GM21360 (cell line): Measurements from ENCODE around the gene EFTUD2.

Experiments used
- ATAC-seq: cut with Tn5 transposase; IDR thresholded peaks from one replicate; pipeline ENCODE4 v1.9.1; 2021; ENCODE audit warnings: mild to moderate bottlenecking, moderate library complexity; ENCODE audit not compliant: unreplicated experiment

EFTUD2 gene

DNA sequence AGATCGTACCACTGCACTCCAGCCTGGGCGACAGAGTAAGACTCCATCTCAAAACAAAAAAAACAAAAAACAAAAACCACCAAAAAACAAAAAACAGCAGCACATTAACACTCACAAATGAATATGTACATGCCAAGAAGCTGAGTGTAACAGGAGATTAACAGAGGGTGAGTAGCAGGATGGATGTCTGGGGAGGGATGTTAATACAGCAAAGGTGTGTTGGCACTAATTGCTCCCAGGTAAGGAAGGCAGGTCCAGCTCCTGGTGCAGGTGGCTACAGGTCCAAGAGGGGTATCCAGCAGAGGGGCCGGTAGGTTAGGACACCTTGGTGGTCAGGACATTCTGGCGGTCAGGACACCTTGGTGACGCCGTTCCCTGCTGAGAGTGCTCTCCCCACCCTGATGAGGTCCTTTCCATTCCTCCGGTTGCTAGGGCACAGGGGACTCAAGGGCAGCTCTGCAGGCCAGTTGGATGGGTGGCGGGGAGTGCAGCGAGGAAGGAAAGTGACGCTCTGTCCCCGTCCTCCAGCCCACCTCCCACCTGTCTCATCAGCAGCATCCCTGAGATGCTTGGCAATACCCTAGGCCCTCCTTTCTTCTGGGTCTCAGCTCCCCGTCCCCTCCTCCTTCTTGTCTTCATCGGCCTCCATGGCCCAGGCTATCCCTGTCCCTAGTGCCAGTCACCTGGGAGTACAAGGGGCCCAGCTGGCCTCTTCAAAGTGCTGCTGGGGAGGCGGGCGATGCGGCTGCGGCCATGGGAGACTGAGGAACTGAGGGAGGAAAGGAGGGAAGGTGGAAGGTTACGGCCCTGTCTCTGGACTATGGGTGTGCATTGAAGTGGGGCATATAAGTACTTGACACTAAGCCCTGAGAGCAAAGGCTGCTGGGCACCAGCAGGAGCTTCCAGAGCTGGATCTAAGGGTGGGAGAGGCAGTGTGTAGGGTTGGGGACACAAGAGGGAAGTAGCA, 26.8 kb upstream of the EFTUD2 start:
- no peak for ATAC-seq

DNA sequence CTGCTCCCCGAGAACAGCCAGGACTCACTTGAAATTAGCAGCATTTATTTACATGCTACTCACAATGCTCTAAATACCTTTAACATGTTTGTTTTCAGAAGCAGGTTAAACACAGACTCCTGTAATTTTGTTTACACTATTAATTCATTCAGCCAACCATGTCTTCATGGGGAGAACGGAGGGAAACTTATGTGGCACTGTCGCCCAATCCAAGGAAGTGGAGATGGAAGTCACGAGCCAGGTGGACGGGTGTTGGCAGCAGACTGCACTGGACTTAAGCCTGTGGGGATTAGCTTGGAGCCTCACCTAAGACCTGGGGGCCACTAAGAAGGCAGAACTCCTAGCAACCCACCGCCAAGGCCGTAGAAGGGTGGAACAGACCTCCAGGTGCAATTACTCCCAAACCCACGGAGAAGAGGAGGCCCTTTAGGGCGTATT, 24.9 kb upstream of the EFTUD2 start:
- no peak for ATAC-seq

DNA sequence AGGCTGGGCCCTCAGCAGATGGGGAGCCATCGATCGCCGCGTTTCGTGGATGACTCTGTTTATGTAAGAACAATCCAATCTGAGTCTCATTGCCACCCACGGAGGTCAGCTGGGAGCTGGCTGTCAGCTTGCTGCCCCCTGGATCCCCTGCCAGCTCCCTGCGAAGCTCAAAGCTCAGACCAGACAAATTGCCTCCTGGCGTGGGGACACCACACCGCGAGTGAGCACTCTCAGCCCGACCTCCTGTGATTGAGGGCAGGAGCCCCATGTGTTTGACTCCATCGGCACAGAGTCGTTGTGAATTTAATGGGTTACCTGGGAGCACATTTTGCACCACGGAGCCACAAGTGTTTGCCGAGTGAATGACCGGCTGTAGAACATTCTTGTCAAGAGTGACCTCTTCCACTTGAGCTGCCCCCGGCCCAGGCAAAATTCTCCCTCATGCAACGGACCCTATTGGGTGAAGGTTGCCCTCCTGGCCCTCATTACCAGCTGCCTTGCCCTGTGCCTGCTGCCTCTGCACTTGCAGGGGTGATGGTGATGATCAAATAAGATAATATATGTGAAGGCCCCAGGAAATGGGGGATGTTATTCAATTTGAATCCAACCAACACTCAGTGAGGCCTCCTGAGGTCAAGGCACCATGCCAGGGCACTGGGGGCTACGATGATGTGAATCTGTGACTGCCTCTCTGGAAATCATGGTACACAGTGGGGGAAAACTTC, 23.7 kb upstream of the EFTUD2 start:
- ATAC-seq: no peak

DNA sequence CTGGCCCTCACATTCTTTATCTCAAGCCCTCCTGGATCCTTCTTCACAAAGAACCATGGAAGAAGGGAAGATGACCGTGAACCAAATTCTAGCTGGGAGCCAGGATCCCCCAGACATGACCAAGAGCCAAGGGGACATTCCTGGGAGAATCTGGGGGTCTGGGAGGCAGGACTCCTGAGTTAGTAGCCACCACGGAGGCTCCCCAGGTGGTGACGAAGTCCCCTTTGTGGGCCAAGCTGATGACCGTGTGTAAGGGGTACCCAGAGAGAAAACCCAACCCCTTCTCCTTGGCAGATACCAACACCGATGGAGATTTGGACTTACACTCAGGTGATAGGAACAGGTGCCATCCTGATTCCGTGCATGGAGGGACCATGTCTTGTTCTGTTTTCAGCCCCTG, 22.9 kb upstream of the EFTUD2 start:
- ATAC-seq: no peak

DNA sequence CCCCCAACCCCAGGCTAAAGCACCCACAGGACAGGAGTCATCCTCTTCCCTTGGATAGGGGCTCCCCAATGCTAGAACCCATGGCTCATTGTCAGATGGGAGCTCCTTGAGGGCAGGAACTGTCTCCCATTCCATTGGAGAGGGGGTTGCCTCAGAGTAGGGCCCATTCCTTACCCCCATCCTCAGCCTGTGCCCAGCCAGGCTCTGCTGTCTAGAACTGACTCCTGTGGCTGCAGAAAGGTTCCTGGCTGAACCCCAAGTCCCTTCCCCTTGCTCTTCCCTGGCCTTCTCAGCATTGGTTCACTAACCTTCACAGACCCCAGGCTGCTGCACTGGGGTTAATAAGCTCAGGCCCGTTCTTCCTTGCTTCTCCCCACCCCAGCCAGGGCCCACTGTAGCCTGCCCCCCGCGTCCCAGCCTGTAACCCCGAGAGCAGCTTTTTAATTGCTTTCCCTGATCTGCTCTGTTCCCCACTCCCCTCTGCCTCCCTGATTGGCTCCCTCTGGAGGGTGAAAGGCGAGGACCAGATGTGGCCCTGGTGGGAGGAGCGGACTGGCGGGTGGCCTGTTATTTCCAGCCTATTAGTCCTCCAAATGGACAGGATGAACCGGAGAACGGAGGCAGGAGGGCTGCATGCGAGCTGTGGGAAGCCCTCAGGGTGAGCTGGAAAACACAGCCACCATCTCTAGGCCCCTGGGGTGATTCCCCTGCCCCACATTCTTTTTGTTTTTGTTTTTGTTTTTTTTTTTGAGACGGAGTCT, 22.1 kb upstream of the EFTUD2 start:
- ATAC-seq: no peak

DNA sequence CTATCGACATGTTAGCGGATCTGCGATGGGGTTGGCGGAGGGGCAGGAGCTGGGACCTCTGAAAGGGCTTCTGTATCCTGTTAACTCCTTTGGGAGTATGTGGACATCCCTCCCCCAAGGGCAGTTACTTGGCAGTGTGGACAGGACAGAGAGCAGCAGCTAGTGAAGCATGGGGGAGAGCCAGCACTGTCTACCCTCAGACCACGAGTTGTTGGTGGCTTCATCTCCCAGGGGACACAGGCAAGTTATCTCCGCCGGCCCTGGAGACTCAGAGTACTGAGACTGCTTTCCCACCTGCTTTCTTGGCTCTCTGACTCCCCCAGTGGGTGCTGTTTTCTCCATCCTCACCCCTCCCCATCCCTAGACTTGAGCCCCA, 21.3 kb upstream of the EFTUD2 start:
- no peak for ATAC-seq

DNA sequence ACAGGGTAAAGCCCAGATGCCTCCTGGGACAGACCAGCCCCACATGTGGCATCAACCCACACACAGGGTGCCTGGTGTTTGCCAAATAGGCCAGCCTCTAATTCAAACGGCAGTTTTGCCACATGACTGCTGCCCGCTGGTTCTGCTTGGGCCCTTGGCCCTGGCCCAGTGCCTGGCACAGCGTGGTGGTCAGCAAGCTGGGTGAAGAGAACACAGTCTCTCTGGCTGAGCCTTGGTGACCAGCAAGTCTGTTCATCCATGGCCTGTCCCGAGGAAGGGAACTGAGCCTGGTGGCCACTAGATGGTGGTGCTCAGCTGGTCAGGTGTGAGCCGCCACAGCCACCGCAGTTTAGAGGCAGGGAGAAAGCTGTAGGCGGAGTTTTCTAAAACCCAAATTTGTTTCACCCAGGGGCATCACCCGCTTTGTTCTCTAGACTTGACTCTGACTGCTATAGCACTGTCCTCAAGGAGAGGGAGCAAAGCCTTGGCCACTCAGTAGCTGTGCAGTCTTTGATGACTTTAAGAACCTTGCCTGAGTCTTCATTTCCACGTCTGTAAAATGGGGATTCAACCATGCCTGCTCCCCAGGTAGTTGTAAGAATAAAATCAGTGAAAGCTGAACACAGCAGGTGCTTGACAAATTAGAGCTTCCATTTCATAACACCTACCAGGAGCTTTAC, 20.8 kb upstream of the EFTUD2 start:
- peak; percentile 67 for ATAC-seq

DNA sequence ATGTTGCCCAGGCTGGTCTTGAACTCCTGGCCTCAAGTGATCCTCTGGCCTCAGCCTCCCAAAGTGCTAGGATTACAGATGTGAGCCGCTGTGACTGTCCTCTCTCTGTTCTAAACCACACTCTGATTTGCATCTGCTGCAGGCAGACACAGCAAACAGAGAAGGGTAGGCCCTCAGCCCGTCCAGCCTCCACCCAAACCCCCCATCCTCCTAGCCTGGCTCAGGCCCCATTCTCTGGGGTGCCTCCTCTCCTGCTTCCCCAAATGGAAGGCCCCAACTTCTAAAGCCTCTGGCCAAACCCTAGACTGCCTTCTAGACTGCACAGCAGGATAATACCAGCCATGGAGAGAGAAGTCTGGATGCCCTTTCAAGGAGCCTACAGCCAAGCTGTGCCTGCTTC, 20.2 kb upstream of the EFTUD2 start:
- ATAC-seq: no peak

DNA sequence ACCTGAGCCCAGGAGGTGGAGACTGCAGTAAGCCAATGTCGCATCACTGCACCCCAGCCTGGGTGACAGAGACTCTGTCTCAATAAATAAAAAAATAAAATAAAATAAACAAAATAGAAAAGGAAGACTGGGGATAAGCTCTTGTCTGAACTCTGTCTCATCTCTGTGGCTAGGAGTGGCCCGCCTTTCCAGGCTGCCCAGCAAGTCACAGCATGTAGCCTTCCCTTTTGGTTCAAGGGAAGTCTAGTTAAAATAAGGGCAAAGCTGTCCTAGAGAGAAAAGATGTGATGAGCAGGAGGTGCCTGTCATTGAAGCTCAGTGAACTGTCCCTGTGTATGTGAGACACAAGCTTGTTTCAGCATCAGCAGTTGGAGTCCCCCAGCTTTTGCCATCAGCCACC, 18.8 kb upstream of the EFTUD2 start:
- no peak for ATAC-seq

DNA sequence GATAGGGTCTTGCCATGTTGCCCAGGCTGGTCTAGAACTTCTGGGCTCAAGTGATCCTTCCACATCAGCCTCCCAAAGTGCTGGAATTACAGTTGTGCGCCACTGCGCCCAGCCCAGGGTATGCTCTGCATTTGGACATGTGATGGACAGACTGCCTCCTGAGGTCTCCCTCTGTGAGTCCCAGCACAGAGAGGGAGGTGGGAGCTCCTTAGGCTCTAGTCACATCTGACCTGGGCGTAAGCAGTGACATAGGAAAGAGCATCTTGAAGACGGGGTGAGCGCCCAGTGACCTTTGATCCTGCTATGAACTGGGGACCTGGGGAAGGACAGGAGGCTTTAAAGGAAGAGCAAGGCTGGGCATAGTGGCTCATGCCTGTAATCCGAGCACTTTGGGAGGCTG, 18.2 kb upstream of the EFTUD2 start:
- ATAC-seq: no peak

DNA sequence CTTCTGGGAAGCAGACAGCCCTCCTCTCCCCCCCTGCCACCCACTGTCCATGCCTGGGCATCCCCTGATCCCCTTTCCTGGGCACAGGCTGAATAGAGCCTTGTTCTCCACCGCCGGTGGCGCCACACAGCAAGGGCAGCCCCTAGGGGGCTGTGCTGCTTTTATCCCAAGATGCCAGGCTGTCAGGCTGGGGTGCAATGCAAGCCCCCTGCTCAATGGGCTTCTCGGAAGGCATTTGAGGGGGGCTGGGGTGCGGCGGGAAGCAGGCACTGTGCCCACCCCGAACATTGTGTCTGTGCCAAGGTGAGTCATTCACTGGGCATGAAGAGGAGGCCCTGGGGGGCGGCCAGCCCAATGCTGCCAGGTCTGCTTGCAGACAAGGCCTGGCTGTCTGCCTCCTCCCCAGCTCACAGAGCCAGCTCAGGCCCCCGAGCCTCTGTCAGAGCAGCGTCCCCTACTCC, 17.6 kb upstream of the EFTUD2 start:
- ATAC-seq: no peak

DNA sequence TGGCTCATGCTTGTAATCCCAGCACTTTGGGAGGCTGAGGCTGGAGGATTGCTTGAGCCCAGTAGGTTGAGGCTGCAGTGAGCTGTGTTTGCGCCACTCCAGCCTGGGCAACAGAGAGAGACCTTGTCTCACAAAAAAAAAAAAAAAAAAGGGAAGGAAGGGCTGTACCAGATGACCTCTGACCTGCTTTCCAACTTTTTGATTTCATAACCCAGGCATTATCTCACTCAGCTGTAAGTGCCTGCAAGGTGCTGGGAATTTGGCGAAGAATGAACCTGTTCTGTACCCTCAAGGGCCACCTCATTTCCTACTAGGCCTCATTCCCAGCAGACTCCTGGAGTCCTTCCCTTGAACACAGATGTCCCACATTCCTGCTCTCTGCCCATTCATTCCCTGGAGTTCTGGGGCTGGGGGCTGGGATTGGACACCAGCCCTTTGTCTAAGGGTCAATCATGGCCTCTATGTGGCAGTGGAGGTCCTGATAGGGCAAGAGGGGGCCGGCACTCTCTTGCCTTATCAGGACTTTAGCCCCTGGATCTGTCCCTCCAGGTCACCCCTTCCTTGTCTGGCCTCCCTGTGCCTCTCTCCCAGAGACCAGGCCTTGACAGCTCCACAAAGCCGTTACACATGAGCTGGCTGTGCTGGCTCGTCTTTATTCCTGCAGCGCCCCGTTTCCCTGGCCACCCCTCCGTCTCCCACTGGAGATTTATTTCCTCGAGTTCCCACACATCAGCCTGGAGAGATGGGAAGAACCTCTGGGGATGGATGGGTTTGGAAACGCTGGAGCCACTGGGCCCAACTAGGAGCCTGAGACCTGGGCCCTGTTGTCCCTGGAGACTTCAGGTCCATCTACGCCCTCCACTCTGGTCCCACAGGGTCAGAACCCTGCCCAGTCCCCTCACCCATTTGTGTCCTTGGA, 16.9 kb upstream of the EFTUD2 start:
- ATAC-seq: no peak

DNA sequence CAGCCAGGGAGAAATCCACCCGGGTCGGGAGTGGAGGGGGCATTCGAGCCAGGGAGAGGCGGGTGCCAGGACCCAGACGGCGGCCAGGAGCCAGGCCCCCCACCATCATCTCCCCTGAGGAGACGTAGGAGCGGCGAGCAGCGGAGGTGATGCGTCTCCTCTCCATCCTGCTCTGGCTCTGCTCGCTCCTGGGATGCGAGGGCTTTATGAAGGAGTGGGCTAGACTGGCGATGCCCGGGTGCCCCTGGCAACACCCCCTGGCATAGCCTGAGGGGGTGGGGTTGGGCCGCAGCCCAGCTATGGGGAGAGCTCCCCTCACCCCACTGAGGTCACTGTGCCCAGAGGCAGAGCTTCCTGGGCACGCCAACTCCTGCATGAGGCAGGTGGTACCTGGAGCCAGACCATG, 16.1 kb upstream of the EFTUD2 start, which contains the start of gene GFAP:
Gene GFAP, minus strand, starts transcription at position 180 of the 406 bp plus-strand sequence. Its CDS starts 14 bp downstream, at position 166.
- ATAC-seq: no peak

DNA sequence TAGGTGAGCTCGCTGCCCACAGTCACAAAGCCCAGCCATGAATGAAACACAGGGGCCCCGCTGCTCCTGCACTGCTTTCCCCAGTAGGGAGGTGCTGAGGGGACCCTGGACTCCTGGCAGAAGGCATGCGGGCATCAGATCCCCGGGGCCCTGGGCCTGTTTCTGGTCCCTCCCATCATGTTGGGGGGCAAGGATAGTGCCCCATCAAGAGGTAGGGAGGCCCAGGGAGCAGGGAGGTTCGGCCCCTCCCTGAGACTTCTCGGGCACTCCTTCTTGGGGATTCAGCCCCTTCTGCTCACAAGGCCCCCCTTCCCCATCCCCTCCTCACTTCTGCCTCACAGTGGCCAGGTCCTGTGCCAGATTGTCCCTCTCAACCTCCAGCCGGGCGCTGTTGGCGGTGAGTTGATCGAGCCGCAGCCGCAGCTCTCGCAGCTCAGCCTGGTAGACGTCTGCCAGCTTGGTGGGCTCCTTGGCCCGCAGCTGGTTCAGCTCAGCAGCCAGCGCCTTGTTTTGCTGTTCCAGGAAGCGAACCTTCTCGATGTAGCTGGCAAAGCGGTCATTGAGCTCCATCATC, 15.5 kb upstream of the EFTUD2 start:
- no peak for ATAC-seq

DNA sequence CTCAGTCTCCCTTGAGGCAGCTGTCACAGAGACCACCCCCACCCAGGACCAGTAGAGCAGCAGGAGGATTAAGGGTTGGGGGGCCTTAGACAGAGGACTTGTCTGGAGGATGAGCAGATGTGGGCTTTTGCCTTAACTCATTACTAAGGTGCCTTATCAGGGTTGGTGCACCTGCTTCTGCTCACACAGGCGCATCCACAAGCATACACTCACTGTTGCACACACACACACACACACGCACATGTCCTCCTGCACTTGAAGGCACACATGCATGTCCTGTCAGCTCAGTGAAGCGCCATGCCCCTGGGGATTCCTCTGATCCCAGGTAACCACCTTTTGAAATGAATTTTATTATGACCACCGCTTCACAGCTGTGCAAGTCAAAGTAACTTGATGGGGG, 14.9 kb upstream of the EFTUD2 start:
- no peak for ATAC-seq

DNA sequence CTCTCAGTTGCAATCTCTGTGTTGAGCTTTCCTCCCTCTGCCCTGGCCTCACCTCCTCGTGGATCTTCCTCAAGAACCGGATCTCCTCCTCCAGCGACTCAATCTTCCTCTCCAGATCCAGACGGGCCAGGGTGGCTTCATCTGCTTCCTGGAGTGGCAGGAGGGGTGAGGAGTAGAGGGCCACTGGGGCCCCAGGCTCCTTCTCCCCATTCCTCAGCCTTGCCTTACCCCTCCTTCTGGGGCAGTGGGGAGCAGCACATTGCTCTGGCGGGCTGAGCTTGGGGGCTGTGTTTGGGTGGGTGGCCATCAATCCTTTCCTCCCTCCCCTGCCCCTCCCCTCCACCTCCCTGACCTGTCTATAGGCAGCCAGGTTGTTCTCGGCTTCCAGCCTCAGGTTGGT, 14.4 kb upstream of the EFTUD2 start:
- no peak for ATAC-seq

DNA sequence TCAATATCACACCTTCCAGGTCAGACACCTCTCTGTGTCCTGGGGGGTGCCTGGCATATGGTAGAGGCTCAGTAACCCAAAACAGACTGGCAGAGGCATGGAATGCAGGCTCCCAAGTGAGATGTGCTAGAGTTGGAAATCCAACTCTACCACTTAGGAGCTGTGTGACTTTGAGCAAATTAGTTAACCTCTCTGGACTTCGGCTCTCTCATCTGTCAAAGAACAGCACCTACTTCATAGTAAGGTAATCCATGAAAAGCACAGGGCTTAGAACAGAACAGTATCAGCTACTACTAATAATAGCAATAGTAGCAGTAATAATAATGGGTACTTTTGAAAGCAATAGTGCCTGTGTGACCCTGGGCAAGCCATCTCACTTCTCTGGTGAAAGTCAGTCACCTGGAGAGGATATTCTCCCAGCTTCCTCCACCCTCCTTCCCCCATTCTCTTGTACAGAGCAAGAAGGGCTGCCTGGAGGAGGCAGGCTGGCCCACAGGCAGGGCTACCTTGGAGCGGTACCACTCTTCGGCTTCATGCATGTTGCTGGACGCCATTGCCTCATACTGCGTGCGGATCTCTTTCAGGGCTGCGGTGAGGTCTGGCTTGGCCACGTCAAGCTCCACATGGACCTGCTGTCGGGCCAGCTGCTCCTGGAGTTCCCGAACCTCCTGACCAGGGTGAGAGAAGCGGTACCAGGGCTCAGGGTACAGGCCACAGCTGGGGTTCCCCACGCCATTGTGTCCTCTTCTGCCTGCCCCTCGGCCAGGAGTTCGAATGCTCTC, 13.7 kb upstream of the EFTUD2 start:
- no peak for ATAC-seq
